ENCODE measurements around the gene ROMO1.

GRCh38 chr20:35739294-35740163 is 40.3 kb downstream of the ROMO1 start:
- TF ChIP-seq FOXA1 (IDR thresholded peaks at IDR 0.05) (no peak), PKNOX1 (IDR thresholded peaks at IDR 0.05) (no peak), SUZ12 (IDR thresholded peaks at IDR 0.05) (no peak), LEF1 (IDR thresholded peaks at IDR 0.05; ENCODE audit: borderline replicate concordance) (no peak), SP1 (IDR thresholded peaks at IDR 0.05) (no peak), HDGF (IDR thresholded peaks at IDR 0.05; ENCODE audit: borderline replicate concordance) (no peak), FOXM1 (IDR thresholded peaks at IDR 0.05; ENCODE audit: borderline replicate concordance) (no peak), BHLHE40 (IDR thresholded peaks at IDR 0.05; ENCODE audit: borderline replicate concordance) (no peak), L3MBTL2 (conservative IDR thresholded peaks at IDR 0.05) (no peak), TARDBP (IDR thresholded peaks at IDR 0.05) (no peak)
